GM12875 (cell line): ENCODE measurements around the gene CRYBA4.

ENCODE experiments used
- H3K4me3 ChIP-seq: one replicate; pipeline ENCODE4 v1.5.1; 2011; ENCODE audit warnings: low read depth, low read length, control low read depth
- TF ChIP-seq, protein P1 (sequence below): IDR thresholded peaks from 2 replicates; pipeline ENCODE4 v1.5.1; 2011; ENCODE audit warnings: low read depth, mild to moderate bottlenecking, control low read depth, inconsistent platforms, low read length, moderate library complexity, borderline replicate concordance; ENCODE audit not compliant: insufficient read depth

CRYBA4 gene

DNA sequence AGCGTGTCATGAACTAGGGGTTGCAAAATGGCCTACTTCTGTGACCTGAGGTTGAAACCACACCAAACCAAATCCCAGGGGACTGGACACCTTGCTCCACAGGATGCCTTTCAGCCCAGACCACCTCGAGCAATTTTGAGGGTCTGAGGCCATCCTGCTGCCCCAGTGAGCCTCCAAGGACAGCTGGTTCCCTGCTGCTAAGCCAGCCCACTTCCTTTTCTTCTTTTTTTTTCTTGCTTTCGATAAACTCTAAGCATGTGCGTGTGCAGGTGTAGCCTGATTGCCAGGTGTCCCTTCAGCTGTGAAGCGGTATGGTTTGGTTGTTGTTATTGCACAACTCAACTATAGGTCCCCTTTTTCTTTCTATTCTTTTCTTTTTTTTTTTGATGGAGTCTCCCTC, 6.6 kb upstream of the CRYBA4 start:
- TF ChIP-seq, protein P1, sequence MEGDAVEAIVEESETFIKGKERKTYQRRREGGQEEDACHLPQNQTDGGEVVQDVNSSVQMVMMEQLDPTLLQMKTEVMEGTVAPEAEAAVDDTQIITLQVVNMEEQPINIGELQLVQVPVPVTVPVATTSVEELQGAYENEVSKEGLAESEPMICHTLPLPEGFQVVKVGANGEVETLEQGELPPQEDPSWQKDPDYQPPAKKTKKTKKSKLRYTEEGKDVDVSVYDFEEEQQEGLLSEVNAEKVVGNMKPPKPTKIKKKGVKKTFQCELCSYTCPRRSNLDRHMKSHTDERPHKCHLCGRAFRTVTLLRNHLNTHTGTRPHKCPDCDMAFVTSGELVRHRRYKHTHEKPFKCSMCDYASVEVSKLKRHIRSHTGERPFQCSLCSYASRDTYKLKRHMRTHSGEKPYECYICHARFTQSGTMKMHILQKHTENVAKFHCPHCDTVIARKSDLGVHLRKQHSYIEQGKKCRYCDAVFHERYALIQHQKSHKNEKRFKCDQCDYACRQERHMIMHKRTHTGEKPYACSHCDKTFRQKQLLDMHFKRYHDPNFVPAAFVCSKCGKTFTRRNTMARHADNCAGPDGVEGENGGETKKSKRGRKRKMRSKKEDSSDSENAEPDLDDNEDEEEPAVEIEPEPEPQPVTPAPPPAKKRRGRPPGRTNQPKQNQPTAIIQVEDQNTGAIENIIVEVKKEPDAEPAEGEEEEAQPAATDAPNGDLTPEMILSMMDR: no peak
- no peak overlapping the region for H3K4me3 ChIP-seq

DNA sequence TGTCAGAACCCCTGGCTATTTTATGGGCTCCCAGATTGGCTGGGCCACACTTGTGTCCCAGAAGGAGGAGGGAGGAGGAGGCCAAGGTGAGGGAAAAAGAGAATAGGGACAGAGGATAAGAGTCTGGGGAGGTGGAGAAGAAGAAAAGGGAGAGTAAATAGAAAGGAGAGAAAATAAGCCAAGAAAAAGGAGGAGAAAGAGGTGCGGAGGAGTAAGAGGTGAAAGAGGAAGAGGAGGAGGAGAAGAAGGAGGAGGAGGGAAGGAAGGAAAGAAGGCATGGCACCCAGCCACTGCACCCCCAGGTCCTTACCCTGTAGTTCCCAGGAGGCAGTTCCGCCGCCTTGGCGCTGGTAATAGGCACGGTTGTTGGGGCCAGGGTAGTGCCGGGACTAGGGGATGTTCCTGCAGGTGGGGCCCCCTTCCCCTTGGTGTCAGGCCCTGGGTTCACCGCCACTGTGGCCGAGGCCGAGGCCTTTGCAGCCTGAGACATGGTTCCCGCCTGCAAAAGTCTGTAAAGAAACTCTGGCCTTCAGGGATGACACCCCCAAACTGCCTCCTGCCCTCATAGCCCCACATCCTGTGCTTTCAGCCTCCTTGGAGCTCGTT, 5.8 kb upstream of the CRYBA4 start:
- H3K4me3 ChIP-seq: no peak overlapping the region
- TF ChIP-seq, protein P1: no peak

- no peak overlapping the region for H3K4me3 ChIP-seq
- TF ChIP-seq, protein P1: no peak
Observed at GRCh38 chr22:26616650-26617049, 5.1 kb upstream of the CRYBA4 start.

DNA sequence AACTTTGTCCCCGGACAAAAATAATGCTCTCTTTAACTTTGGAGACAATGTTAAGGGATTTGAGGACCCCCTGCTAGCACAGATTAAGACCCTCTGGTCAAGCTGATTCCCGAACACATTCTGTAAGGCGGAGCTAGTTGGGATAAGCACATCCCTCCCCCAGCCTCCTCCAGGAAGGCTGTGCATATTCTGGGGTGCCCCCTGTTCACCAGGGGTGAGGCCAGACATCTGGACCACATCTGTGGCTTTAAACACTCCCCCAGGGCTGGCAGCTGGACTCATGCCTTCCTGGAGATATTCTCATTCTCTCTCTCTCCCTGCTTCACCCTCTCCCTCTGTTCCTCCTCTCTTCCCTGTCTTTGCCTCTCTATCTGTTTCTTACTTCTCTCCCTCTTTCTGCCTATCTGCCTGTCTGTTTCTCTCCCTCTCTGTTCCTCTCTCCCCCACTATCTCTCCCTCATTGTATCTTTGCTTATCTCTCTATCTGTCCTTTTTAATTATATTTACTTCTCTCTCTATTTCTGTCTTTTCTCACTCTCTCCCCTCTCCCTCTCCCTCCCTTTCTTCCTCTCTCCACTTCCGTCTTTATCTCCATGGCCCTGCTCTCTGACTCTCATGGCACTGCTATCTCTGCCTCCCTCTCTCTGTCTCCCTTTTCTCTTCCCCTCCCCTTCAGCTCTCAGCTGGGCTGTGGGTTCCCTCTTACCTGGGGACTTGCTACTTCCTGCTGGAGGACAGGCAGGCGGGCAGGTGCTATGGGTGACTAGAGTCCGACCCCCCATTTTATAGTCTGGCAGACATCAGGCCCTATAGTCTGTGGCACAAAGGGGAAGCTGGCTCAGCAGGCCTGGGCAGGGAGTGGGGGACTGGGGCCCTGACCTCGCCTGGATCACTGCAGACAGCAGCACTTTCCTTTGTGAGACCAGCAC, 4.2 kb upstream of the CRYBA4 start, which contains the start of gene CRYBB1:
TSS of gene CRYBB1 (minus strand) at position 757 of the 929 bp plus-strand sequence. CDS start 1,708 bp downstream, outside the sequence.
- no peak within 1 kb of the TSS for H3K4me3 ChIP-seq
- TF ChIP-seq, protein P1: no peak

GRCh38 chr22:26618455-26618854, 3.3 kb upstream of the CRYBA4 start:
- no peak overlapping the region for H3K4me3 ChIP-seq
- TF ChIP-seq, protein P1: no peak

DNA sequence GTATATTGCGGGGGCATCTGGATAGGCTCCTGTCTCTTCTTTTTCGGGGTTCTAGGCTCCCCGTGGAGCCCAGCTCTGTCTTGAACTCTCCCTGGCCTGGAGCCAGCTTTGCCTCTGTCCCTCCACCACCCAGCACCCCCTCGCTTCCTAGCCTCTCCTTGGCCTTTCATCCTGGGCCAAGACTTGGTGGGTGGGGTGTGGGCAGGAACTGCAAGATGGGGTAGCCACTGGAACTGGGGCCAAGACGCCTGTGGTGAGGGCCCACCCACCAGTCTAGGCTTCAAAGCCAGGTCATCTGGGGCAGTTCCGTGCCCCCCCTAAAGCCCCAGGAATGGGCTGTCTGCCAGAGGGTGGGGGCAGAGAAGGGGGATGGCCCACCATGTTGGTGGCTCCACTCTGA, 2.3 kb upstream of the CRYBA4 start:
- H3K4me3 ChIP-seq: no peak overlapping the region
- TF ChIP-seq, protein P1: no peak

DNA sequence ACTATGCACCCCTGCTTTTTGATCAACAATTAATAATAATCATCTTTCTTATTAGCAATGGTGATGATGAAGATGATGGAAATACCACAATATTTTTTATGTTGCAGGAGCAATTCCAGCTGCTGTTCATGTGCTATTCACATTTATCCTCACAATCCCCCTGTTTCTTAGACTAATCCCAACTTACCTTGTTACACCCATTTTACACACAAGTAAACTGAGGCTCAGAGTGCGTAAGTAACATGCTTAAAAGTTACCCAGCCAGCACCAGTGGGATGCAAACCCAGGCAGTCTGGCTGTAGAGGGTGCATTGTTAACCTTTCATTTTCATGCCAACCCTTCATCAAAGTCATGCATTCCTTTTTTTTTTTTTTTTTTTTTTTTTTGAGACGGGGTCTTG, 1.6 kb upstream of the CRYBA4 start:
- no peak overlapping the region for H3K4me3 ChIP-seq
- TF ChIP-seq, protein P1: no peak
